GM18951 (cell line): ENCODE data around the gene DNAAF8.

Source experiments
- POLR2A ChIP-seq: IDR thresholded peaks from 4 replicates; pipeline ENCODE4 v1.6.1; 2011; ENCODE audit warnings: mild to moderate bottlenecking; ENCODE audit not compliant: insufficient read length, insufficient read depth; ENCODE audit errors: extremely low read depth
- in situ Hi-C: fragments of 300-500 bp; cut with MboI; formaldehyde crosslinking; loops from one replicate; pipeline ENCODE4 v1.12.0; 2022; ENCODE audit warnings: low sequenced_read_pairs, mixed read lengths, inconsistent platforms; ENCODE audit not compliant: unreplicated experiment

DNAAF8 gene

DNA sequence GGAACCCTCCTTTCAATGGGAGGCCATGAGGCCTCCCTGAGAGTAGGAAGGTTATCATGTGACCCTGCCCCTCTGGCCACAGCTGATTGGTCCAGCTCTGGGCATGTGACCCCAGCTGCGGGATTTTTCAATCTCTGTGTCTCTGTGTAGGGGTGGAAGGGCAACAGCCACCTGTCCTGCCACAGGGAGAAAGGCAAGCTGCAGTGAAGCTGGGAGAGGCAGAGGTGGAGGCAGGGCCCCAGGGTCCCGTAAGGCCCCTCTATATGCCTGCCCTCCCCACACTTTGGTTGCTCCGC, 10.9 kb downstream of the DNAAF8 start:
- TF ChIP-seq POLR2A, result no peak
- in situ Hi-C loops, result no loop called here

DNA sequence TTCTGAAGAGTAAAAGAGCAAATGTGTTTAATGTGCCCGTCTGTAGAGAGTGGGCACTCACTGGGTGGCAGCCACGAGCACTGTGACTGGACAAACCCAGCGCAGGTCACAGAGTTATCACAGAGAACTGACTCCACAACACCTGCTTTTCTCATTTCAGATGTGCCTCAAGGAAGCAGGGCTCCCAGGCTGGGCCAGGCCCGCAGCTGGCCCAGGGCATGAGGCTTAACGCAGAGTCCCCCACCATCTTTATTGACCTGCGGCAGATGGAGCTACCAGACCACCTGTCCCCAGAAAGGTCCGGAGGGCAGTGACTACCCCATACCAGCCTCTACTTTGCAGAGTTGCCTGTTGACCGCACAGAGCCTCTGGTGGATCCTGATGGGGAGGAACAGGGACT, 11.9 kb downstream of the DNAAF8 start:
- TF ChIP-seq POLR2A, result no peak
- in situ Hi-C loops, result no loop called here

GRCh38 chr16:4746991-4747574, 12.7 kb downstream of the DNAAF8 start:
- in situ Hi-C loops, result no loop called here
- no peak for TF ChIP-seq POLR2A

- in situ Hi-C loops, result no loop called here
- no peak for TF ChIP-seq POLR2A
Measured at GRCh38 chr16:4747906-4748681, 13.8 kb downstream of the DNAAF8 start.

DNA sequence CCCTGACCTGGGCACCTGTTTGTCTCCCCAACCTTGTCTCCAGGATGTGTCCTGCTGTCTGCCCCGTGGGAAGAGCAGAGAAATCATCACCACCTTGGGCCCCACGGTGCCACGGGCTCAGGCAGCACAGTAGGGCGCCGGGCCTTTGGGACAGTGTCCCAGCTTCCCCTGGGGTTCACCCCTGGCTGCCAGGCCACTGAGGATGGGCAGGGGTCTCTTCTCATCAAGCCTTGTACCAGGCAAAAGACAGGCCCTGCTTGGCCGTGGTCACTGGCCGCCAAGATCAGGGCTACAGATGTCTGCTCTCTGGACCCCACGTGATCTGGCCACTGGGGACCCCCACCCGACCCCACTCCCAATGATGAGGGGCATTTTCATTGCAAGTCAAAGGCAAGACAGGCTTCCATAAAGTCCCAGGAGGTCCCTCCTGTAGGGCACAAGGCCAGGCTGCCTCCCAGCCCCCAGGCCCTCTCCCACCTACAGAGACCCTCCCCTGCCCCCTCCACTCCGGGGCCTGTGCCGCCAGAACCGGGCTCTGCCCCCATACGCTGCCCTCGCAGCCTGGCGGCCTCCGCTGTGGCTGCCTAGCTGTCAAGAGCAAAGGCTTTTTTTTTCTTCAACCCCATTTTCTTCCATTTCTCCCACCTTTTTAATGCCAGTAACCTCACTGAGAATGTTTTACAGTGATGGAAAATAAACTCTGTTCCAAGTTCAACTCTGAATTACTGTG, 14.5 kb downstream of the DNAAF8 start:
- in situ Hi-C loops, result no loop called here
- TF ChIP-seq POLR2A, result no peak

DNA sequence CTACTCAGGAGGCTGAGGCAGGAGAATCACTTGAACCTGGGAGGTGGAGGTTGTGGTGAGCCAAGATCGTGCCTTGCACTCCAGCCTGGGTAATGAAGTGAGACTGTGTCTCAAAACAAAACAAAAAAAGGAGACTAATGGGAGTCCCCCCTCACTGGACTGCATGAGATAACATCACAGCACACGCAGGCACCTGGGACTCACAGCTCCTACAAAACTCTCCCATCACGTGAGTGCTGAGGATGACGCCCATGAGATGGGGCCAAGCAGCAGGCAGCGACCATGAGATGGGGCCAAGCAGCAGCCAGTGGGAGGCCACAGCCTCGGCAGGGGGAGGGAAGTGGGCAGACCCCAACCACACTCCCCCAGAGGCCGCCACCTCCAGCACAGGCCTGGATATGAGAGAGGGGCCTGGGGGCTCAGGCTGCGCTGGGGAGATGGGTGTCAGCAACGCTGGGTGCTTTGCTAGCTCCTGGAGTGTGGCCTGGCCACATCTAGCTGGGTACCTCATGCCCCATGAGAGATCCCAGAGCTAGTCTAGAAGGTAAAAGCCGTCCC, 15.4 kb downstream of the DNAAF8 start:
- TF ChIP-seq POLR2A, result no peak
- in situ Hi-C loops, result no loop called here

DNA sequence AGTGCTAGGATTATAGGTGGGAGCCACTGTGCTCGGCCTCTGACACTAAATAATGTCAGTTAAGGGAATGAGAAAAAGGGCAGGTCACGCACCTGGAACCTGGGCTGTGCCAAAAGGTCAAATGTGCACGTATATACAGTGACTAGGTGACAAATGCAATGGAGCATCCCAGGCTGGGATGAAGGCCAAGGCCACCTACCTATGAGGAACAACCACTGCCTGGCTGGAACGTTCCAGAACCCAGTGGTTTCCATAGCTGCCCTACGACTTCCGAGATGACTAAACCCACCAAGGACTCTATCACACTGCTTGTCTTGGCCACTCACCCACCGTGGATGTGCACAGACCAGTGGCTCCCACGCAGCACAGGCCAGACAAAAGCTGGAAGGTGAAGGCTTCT, 16.6 kb downstream of the DNAAF8 start:
- in situ Hi-C loops, result no loop called here
- TF ChIP-seq POLR2A, result no peak

GRCh38 chr16:4752351-4753100, 18.2 kb downstream of the DNAAF8 start:
- in situ Hi-C loops, result no loop called here

GRCh38 chr16:4753227-4753626, 18.9 kb downstream of the DNAAF8 start:
- in situ Hi-C loops, result no loop called here
- no peak for TF ChIP-seq POLR2A

More at GRCh38 chr16:4752351-4753100, 18.2 kb downstream of the DNAAF8 start:
- TF ChIP-seq POLR2A, result no peak

GRCh38 chr16:4754865-4755264, 20.5 kb downstream of the DNAAF8 start:
- no peak for TF ChIP-seq POLR2A
- in situ Hi-C loops, result no loop called here

DNA sequence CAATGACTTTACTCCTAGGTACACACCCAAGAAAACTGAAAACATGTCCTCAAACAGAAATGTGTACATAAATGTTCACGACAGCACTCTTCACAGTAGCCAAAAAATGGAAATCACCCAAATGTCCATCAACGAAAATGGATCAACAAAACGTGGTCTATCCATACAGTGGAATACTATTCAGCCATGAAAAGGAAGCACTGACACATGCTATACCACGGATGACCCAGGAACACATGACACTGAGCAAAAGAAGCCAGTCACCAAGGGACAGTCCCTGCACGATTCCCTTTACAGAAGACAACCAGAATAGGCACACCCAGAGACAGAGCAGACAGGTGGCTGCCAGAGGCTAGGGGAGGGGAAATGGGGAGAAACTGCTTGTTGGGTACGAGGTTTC, 21.4 kb downstream of the DNAAF8 start:
- no peak for TF ChIP-seq POLR2A
- in situ Hi-C loops, result no loop called here

DNA sequence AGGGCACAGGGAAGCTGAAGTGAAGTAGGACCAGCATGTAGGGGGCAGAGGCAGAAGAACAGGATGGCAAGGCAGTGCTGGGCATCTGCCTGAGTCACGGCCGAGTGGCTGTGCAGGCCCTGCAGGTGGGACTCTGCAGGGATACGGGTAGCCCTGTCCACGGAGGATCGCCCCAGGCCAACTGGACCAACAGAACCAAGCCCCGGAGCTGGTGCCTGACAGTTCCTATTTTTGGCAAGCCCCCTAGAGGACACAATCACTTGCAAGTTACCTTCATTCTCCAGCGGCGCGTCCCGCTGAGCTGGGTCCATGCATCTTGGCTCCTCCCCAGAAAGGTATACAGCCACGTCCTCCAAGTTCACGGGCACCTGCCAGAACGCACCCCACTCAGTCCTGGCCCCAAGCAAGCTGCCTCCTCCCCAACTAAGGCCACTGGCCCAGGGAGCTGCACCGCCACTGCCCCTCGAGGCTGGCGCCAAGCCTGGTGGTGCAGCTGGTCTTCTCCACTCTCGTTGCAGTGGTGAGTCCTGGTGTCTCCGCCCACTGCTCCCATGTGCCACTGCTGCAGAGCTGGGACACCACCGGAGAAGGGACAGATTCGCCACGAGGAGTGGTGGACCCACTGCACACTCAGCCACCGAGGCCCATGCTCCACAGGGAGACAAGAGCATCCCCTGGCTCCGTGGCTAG, 26.0 kb downstream of the DNAAF8 start:
- in situ Hi-C loops, result no loop called here
- TF ChIP-seq POLR2A, result no peak
